ENCODE measurements around the gene CLCN3.
"Not testable (repeated sequence)": the region's sequence is repeated elsewhere in the genome, so short reads cannot be mapped to it uniquely, and the experiment has no call there.

CLCN3 gene

GRCh38 chr4:169724260-169724659, 103.9 kb downstream of the CLCN3 start:
- Histone ChIP-seq H3K9ac (ENCODE audit: low read depth, low read length, poor library complexity, severe bottlenecking) (no peak overlapping the region), H3F3A (ENCODE audit: low read depth) (no peaks in the 10 kb centered on the region), H3K79me2 (ENCODE audit: insufficient read depth, low read length) (no peaks in the 10 kb centered on the region), H2AFZ (ENCODE audit: low read length) (no peak overlapping the region), H3K27me3 (ENCODE audit: insufficient read depth, low read length, poor library complexity, severe bottlenecking) (no peaks in the 10 kb centered on the region), H3K4me2 (ENCODE audit: low read depth, low read length, poor library complexity, severe bottlenecking) (no peak overlapping the region), H3K36me3 (ENCODE audit: insufficient read depth, low read length) (peaks cover 4% of the 10 kb centered on the region; the same call in 1 of the 2 replicates), H3K4me1 (ENCODE audit: insufficient read depth, low read length, poor library complexity, severe bottlenecking) (no peaks in the 10 kb centered on the region), H3K4me3 (ENCODE audit: low read length, poor library complexity, severe bottlenecking) (no peak overlapping the region), H4K20me1 (ENCODE audit: insufficient read depth, low read length, poor library complexity, severe bottlenecking) (no peaks in the 10 kb centered on the region), H3K9me2 (replicated peaks; ENCODE audit: low read depth, low read length) (no peaks in the 10 kb centered on the region), H3K9me3 (ENCODE audit: insufficient read depth, low read depth, low read length) (no peaks in the 10 kb centered on the region)
- TF ChIP-seq EZH2phosphoT487 (IDR thresholded peaks at IDR 0.05; ENCODE audit: borderline replicate concordance) (no peak), CTCF (conservative IDR thresholded peaks at IDR 0.05; ENCODE audit: low read length) (no peak)

- no peaks in the 10 kb centered on the region for H3K4me1 ChIP-seq (ENCODE audit: insufficient read depth, low read length, poor library complexity, severe bottlenecking)
- H3K9me2 ChIP-seq (replicated peaks; ENCODE audit: low read depth, low read length): no peaks in the 10 kb centered on the region
- H3K4me3 ChIP-seq (ENCODE audit: low read length, poor library complexity, severe bottlenecking): no peak overlapping the region
- H4K20me1 ChIP-seq (ENCODE audit: insufficient read depth, low read length, poor library complexity, severe bottlenecking): no peaks in the 10 kb centered on the region
- no peaks in the 10 kb centered on the region for H3F3A ChIP-seq (ENCODE audit: low read depth)
- no peaks in the 10 kb centered on the region for H3K27me3 ChIP-seq (ENCODE audit: insufficient read depth, low read length, poor library complexity, severe bottlenecking)
- H2AFZ ChIP-seq (ENCODE audit: low read length): no peak overlapping the region
- H3K4me2 ChIP-seq (ENCODE audit: low read depth, low read length, poor library complexity, severe bottlenecking): no peak overlapping the region
- no peak overlapping the region for H3K9ac ChIP-seq (ENCODE audit: low read depth, low read length, poor library complexity, severe bottlenecking)
- TF ChIP-seq EZH2phosphoT487 (IDR thresholded peaks at IDR 0.05; ENCODE audit: borderline replicate concordance) (no peak), CTCF (conservative IDR thresholded peaks at IDR 0.05; ENCODE audit: low read length) (no peak)
- no peaks in the 10 kb centered on the region for H3K9me3 ChIP-seq (ENCODE audit: insufficient read depth, low read depth, low read length)
- H3K36me3 ChIP-seq (ENCODE audit: insufficient read depth, low read length): peaks cover 25% of the 10 kb centered on the region; the same call in 1 of the 2 replicates
- no peaks in the 10 kb centered on the region for H3K79me2 ChIP-seq (ENCODE audit: insufficient read depth, low read length)
These were observed 107.2 kb downstream of the CLCN3 start for GRCh38 chr4:169727616-169728015.

GRCh38 chr4:169730564-169730963, 110.2 kb downstream of the CLCN3 start:
- no peaks in the 10 kb centered on the region for H3K9me3 ChIP-seq (ENCODE audit: insufficient read depth, low read depth, low read length)
- H3K36me3 ChIP-seq (ENCODE audit: insufficient read depth, low read length): peaks cover 26% of the 10 kb centered on the region; the same call in 1 of the 2 replicates
- H3K79me2 ChIP-seq (ENCODE audit: insufficient read depth, low read length): no peaks in the 10 kb centered on the region
- no peak overlapping the region for H2AFZ ChIP-seq (ENCODE audit: low read length)
- no peak overlapping the region for H3K4me3 ChIP-seq (ENCODE audit: low read length, poor library complexity, severe bottlenecking)
- no peaks in the 10 kb centered on the region for H3F3A ChIP-seq (ENCODE audit: low read depth)
- TF ChIP-seq EZH2phosphoT487 (IDR thresholded peaks at IDR 0.05; ENCODE audit: borderline replicate concordance) (no peak), CTCF (conservative IDR thresholded peaks at IDR 0.05; ENCODE audit: low read length) (no peak)
- no peaks in the 10 kb centered on the region for H3K4me1 ChIP-seq (ENCODE audit: insufficient read depth, low read length, poor library complexity, severe bottlenecking)
- no peaks in the 10 kb centered on the region for H4K20me1 ChIP-seq (ENCODE audit: insufficient read depth, low read length, poor library complexity, severe bottlenecking)
- no peak overlapping the region for H3K9ac ChIP-seq (ENCODE audit: low read depth, low read length, poor library complexity, severe bottlenecking)
- H3K9me2 ChIP-seq (replicated peaks; ENCODE audit: low read depth, low read length): no peaks in the 10 kb centered on the region
- H3K4me2 ChIP-seq (ENCODE audit: low read depth, low read length, poor library complexity, severe bottlenecking): no peak overlapping the region
- no peaks in the 10 kb centered on the region for H3K27me3 ChIP-seq (ENCODE audit: insufficient read depth, low read length, poor library complexity, severe bottlenecking)

GRCh38 chr4:169738604-169739003, 118.2 kb downstream of the CLCN3 start:
- not testable (repeated sequence) for H2AFZ ChIP-seq (ENCODE audit: low read length); H4K20me1 ChIP-seq (ENCODE audit: insufficient read depth, low read length, poor library complexity, severe bottlenecking); H3K79me2 ChIP-seq (ENCODE audit: insufficient read depth, low read length); H3K4me3 ChIP-seq (ENCODE audit: low read length, poor library complexity, severe bottlenecking); H3K27me3 ChIP-seq (ENCODE audit: insufficient read depth, low read length, poor library complexity, severe bottlenecking); H3K9me3 ChIP-seq (ENCODE audit: insufficient read depth, low read depth, low read length); H3K9ac ChIP-seq (ENCODE audit: low read depth, low read length, poor library complexity, severe bottlenecking); H3K9me2 ChIP-seq (replicated peaks; ENCODE audit: low read depth, low read length); H3K4me1 ChIP-seq (ENCODE audit: insufficient read depth, low read length, poor library complexity, severe bottlenecking); H3F3A ChIP-seq (ENCODE audit: low read depth); H3K4me2 ChIP-seq (ENCODE audit: low read depth, low read length, poor library complexity, severe bottlenecking)
- peaks cover 22% of the 10 kb centered on the region; the same call in 1 of the 2 replicates for H3K36me3 ChIP-seq (ENCODE audit: insufficient read depth, low read length)

All from Loucy (cell line).